ENCODE measurements around the gene ULBP2.
"Not testable (repeated sequence)": the region's sequence is repeated elsewhere in the genome, so short reads cannot be mapped to it uniquely, and the experiment has no call there.

Gene ULBP2

GRCh38 chr6:149905911-149906371, 35.9 kb upstream of the ULBP2 start:
- no peaks in the 10 kb centered on the region for H3K36me3 ChIP-seq (ENCODE audit: insufficient read depth, low read length)
- no peak overlapping the region for H3K4me3 ChIP-seq
- no peaks in the 10 kb centered on the region for H3K9me3 ChIP-seq (ENCODE audit: low read depth, low read length)
- no peak overlapping the region for H3K9ac ChIP-seq (ENCODE audit: insufficient read length)
- no peak for TF ChIP-seq POLR2AphosphoS5 (IDR thresholded peaks at IDR 0.05; ENCODE audit: borderline replicate concordance, low read depth, low read length)
- no peak for TF ChIP-seq EZH2 (IDR thresholded peaks at IDR 0.05)
- no peak overlapping the region for H3K27ac ChIP-seq
- DNase-seq (ENCODE audit: low read depth, low spot score): no peak

GRCh38 chr6:149906405-149906804, 35.4 kb upstream of the ULBP2 start:
- no peak for TF ChIP-seq FOXP2 (optimal IDR thresholded peaks at IDR 0.05; ENCODE audit: control extremely low read depth, extremely low read length, insufficient read depth)
- TF ChIP-seq EZH2 (IDR thresholded peaks at IDR 0.05): no peak
- no peak for TF ChIP-seq POLR2AphosphoS5 (IDR thresholded peaks at IDR 0.05; ENCODE audit: borderline replicate concordance, low read depth, low read length)
- Histone ChIP-seq H3K9ac (ENCODE audit: insufficient read length) (no peak overlapping the region), H3K4me3 (no peak overlapping the region), H3K27ac (no peak overlapping the region), H3K9me3 (ENCODE audit: low read depth, low read length) (no peaks in the 10 kb centered on the region), H3K36me3 (ENCODE audit: insufficient read depth, low read length) (no peaks in the 10 kb centered on the region)
- no peak for DNase-seq (ENCODE audit: low read depth, low spot score)

- Histone ChIP-seq H3K9ac (ENCODE audit: insufficient read length) (no peak overlapping the region), H3K9me3 (ENCODE audit: low read depth, low read length) (no peaks in the 10 kb centered on the region), H3K27ac (no peak overlapping the region), H3K4me3 (no peak overlapping the region), H3K36me3 (ENCODE audit: insufficient read depth, low read length) (no peaks in the 10 kb centered on the region)
- TF ChIP-seq POLR2AphosphoS5 (IDR thresholded peaks at IDR 0.05; ENCODE audit: borderline replicate concordance, low read depth, low read length): no peak
- TF ChIP-seq FOXP2 (optimal IDR thresholded peaks at IDR 0.05; ENCODE audit: control extremely low read depth, extremely low read length, insufficient read depth): no peak
- no peak for TF ChIP-seq EZH2 (IDR thresholded peaks at IDR 0.05)
- no peak for DNase-seq (ENCODE audit: low read depth, low spot score)
Measured at GRCh38 chr6:149907317-149907716, 34.5 kb upstream of the ULBP2 start.

- not testable (repeated sequence) for H3K9me3 ChIP-seq (ENCODE audit: low read depth, low read length); H3K9ac ChIP-seq (ENCODE audit: insufficient read length); H3K36me3 ChIP-seq (ENCODE audit: insufficient read depth, low read length); DNase-seq (ENCODE audit: low read depth, low spot score); H3K27ac ChIP-seq; H3K4me3 ChIP-seq
Measured at GRCh38 chr6:149908480-149908879, 33.3 kb upstream of the ULBP2 start.

- no peak for TF ChIP-seq FOXP2 (optimal IDR thresholded peaks at IDR 0.05; ENCODE audit: control extremely low read depth, extremely low read length, insufficient read depth)
- TF ChIP-seq EZH2 (IDR thresholded peaks at IDR 0.05): no peak
- TF ChIP-seq POLR2AphosphoS5 (IDR thresholded peaks at IDR 0.05; ENCODE audit: borderline replicate concordance, low read depth, low read length): no peak
- DNase-seq (ENCODE audit: low read depth, low spot score): no peak
- Histone ChIP-seq H3K4me3 (no peak overlapping the region), H3K9me3 (ENCODE audit: low read depth, low read length) (no peaks in the 10 kb centered on the region), H3K27ac (no peak overlapping the region), H3K9ac (ENCODE audit: insufficient read length) (no peak overlapping the region), H3K36me3 (ENCODE audit: insufficient read depth, low read length) (no peaks in the 10 kb centered on the region)
Measured at GRCh38 chr6:149909701-149910470, 31.9 kb upstream of the ULBP2 start.

GRCh38 chr6:149910721-149911151, 31.1 kb upstream of the ULBP2 start:
- Histone ChIP-seq H3K9me3 (ENCODE audit: low read depth, low read length) (no peaks in the 10 kb centered on the region), H3K27ac (no peak overlapping the region), H3K9ac (ENCODE audit: insufficient read length) (no peak overlapping the region), H3K36me3 (ENCODE audit: insufficient read depth, low read length) (no peaks in the 10 kb centered on the region), H3K4me3 (no peak overlapping the region)
- TF ChIP-seq EZH2 (IDR thresholded peaks at IDR 0.05): no peak
- no peak for TF ChIP-seq FOXP2 (optimal IDR thresholded peaks at IDR 0.05; ENCODE audit: control extremely low read depth, extremely low read length, insufficient read depth)
- no peak for TF ChIP-seq POLR2AphosphoS5 (IDR thresholded peaks at IDR 0.05; ENCODE audit: borderline replicate concordance, low read depth, low read length)
- no peak for DNase-seq (ENCODE audit: low read depth, low spot score)

- H3K4me3 ChIP-seq; DNase-seq (ENCODE audit: low read depth, low spot score); H3K9ac ChIP-seq (ENCODE audit: insufficient read length); H3K36me3 ChIP-seq (ENCODE audit: insufficient read depth, low read length); H3K27ac ChIP-seq; H3K9me3 ChIP-seq (ENCODE audit: low read depth, low read length): not testable (repeated sequence)
Measured at GRCh38 chr6:149912680-149913079, 29.1 kb upstream of the ULBP2 start.

- TF ChIP-seq POLR2AphosphoS5 (IDR thresholded peaks at IDR 0.05; ENCODE audit: borderline replicate concordance, low read depth, low read length) (no peak), FOXP2 (optimal IDR thresholded peaks at IDR 0.05; ENCODE audit: control extremely low read depth, extremely low read length, insufficient read depth) (no peak), EZH2 (IDR thresholded peaks at IDR 0.05) (no peak)
- no peak overlapping the region for H3K27ac ChIP-seq
Measured at GRCh38 chr6:149913085-149913484, 28.7 kb upstream of the ULBP2 start.

GRCh38 chr6:149913540-149914240, 28.1 kb upstream of the ULBP2 start:
- no peak overlapping the region for H3K9ac ChIP-seq (ENCODE audit: insufficient read length)
- no peaks in the 10 kb centered on the region for H3K9me3 ChIP-seq (ENCODE audit: low read depth, low read length)
- no peak for DNase-seq (ENCODE audit: low read depth, low spot score)
- no peak overlapping the region for H3K4me3 ChIP-seq
- no peak for TF ChIP-seq EZH2 (IDR thresholded peaks at IDR 0.05)
- no peak for TF ChIP-seq POLR2AphosphoS5 (IDR thresholded peaks at IDR 0.05; ENCODE audit: borderline replicate concordance, low read depth, low read length)
- TF ChIP-seq FOXP2 (optimal IDR thresholded peaks at IDR 0.05; ENCODE audit: control extremely low read depth, extremely low read length, insufficient read depth): no peak
- H3K27ac ChIP-seq: no peak overlapping the region
- no peaks in the 10 kb centered on the region for H3K36me3 ChIP-seq (ENCODE audit: insufficient read depth, low read length)

More at GRCh38 chr6:149913085-149913484, 28.7 kb upstream of the ULBP2 start:
- H3K4me3 ChIP-seq: no peak overlapping the region
- no peaks in the 10 kb centered on the region for H3K9me3 ChIP-seq (ENCODE audit: low read depth, low read length)
- H3K36me3 ChIP-seq (ENCODE audit: insufficient read depth, low read length): no peaks in the 10 kb centered on the region
- no peak for DNase-seq (ENCODE audit: low read depth, low spot score)
- H3K9ac ChIP-seq (ENCODE audit: insufficient read length): no peak overlapping the region
